GM12873 (cell line): Measurements from ENCODE around the gene CCDC110.

Source experiments
- TF ChIP-seq, protein P1 (sequence below): IDR thresholded peaks from 2 replicates; pipeline ENCODE4 v1.5.1; 2012; ENCODE audit warnings: low read depth, mild to moderate bottlenecking, moderate library complexity, low read length, control low read depth; ENCODE audit not compliant: insufficient read depth; ENCODE audit errors: missing control alignments

Gene CCDC110

DNA sequence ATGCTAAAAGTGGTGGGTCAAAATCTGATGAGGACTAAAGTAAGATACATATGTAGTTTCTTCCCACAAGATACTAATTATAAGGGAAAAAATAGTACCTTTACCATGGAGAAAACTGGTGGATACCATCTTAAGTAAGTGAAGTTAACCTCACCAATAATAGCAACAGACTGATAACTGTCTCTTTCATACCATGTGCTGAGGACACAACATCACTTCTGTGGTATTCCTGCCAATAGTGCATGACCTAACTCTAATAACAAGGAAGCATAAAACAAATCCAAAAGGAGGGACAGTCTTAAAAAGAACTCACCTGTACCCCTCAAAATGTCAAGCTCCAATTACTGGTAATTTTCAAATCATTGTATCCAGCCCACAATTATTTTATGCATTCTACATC, 54.6 kb downstream of the CCDC110 start:
- TF ChIP-seq, protein P1, sequence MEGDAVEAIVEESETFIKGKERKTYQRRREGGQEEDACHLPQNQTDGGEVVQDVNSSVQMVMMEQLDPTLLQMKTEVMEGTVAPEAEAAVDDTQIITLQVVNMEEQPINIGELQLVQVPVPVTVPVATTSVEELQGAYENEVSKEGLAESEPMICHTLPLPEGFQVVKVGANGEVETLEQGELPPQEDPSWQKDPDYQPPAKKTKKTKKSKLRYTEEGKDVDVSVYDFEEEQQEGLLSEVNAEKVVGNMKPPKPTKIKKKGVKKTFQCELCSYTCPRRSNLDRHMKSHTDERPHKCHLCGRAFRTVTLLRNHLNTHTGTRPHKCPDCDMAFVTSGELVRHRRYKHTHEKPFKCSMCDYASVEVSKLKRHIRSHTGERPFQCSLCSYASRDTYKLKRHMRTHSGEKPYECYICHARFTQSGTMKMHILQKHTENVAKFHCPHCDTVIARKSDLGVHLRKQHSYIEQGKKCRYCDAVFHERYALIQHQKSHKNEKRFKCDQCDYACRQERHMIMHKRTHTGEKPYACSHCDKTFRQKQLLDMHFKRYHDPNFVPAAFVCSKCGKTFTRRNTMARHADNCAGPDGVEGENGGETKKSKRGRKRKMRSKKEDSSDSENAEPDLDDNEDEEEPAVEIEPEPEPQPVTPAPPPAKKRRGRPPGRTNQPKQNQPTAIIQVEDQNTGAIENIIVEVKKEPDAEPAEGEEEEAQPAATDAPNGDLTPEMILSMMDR = no peak

DNA sequence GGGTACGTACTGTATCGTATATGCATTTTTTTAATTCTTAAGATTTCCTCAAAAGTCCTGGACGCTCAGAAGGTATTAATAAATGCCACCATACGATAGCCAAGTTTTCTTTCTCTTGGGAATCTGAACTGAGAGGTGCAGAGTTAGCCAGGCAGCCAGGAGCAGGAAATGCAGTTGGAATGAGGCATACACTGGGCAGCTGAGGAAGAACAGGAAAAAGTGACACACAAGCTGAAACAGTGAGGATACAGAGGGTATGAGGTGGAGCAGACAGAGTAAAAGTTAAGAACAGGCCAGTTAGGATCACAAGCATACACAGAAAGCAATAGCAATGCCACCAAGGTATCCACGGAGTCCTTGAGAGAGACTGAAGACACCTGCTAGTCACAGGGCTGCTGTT, 59.1 kb downstream of the CCDC110 start:
- TF ChIP-seq, protein P1 = no peak

DNA sequence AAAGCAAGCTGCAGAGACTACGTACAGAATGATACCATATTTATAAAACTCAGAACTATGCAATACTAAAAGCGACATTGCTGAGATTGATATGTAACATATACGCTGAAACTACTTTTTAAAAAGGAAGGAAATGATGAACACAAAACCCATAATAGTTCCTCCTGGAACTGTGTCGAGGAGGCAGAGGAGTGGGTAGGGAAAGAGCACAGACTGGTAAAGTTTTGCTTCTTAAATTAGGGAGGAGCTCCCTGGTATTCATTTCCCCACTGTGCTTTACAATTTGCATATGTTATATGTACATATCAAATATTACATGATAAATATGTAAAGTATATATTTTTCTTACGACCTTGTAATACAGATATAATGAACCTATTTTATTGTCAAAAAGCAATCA, 59.7 kb downstream of the CCDC110 start:
- TF ChIP-seq, protein P1 = no peak

DNA sequence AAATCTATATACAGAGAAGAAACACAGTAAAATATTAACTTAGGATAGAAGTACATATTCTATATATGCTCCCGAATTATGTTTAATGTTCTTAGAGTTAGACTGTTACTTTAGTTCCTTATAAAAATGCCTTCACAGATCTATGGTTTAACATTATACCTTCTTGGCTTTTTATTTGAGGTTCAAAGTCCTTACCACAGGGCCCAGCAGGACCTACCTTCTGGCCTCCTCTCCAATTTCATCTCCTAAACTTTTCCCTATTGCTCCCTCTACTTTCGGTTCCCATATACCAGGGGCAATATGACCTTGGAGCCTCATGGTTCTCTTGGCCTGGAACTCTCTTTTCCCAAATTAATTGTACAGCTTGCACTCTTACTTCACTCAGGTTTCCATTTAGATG, 63.1 kb downstream of the CCDC110 start:
- TF ChIP-seq, protein P1 = no peak

DNA sequence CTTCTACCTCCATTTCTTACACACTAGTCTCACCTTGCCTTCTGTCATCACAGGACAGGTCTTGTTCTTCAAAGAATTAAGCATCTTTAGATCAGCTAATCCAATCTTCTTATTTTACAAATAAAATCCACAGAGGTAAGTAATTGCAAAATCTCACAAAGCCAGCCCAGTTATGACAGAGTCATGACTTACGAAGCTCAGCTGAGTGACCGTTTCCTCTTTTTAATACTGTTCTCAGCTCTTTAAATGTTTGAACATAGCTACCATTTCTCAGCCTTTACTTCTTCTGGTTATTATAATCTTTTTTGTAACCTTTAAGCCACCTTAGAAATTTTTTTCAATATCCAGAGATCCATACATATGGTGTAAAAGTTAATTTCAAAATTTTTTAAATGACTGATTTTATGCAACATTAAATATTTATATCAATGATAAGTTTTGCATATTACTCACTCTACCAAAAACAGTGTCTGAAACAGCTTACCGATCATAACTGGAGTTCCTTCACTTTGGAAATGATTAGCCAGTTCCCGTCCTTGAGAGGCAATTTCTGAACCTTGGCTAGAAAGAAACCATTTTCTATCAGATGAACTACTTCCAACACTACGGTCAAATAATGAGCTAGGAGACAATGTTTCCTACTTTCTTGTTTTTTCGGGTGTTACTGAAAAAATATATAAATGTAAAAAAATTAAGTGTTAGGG, 66.1 kb downstream of the CCDC110 start:
- TF ChIP-seq, protein P1 = no peak

DNA sequence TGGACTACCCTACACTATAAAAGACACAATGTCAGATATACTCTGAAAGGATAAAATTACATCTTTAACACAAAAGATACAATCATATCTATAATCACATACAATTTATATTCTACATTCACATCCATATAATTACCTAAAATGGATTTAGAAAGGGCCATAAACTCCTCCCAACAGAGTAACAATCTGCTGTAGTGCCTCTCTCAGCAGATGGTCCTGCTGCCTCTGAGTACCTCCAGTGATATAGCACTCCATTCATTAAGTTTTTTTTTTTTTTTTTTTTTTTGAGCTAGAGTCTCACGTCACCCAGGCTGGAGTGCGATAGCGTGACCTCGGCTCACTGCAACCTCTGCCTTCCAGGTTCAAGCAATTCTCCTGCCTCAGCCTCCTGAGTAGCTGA, 67.5 kb downstream of the CCDC110 start:
- TF ChIP-seq, protein P1 = no peak

- TF ChIP-seq, protein P1 = no peak
Measured at GRCh38 chr4:185399466-185399865, 72.1 kb downstream of the CCDC110 start.
